Measurements from ENCODE around the gene PVALEF.

PVALEF gene

DNA sequence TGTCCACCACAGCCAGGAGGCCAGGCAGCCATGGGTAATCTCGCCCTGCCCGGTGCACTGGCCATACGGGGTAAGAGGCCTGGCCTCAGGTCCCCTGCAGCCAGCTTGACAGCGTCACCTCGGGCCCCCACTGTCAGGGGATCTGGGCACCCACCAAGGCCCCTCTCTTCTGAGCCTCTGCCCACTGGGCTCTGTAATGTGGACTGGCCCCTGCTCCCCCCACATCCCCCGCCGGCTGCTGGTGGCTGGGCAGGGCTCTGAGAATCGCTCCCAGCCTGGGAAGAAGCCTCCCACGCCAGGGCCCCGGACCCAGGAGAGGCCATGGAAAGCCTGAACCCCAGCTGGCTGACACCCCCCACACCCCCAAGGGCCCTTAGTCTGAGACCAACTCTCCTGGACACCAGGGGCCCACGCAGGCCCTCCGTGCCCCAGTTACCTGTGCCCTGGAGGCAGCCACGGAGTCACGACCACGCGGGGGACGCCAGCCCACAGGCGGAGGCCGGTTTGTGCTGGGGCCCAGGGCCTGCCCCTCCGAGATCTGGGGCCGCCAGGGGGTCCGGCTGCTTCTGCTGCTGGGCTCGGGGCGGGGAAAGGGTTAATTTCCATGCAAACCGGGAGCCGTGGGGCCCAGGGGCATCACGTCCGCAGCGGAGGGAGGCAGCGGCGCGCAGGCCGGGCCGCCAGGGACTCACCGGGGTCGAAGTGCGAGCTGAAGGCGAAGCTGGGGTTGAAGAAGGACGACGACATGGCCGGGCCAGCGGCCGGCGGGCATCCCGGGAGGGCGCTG is at the start of gene PVALEF:
Gene PVALEF, plus strand, starts transcription at position 262 of the 787 bp plus-strand sequence. CDS start 15,720 bp downstream, outside the sequence.
- DNase-seq (ENCODE audit: low read depth), result no peak

- DNase-seq (ENCODE audit: low read depth), result no peak
These were observed 49.4 kb upstream of the PVALEF start for GRCh38 chr17:81115749-81116464.

- DNase-seq (ENCODE audit: low read depth), result no peak
These were observed 48.6 kb upstream of the PVALEF start for GRCh38 chr17:81116704-81117103.

GRCh38 chr17:81117672-81118198 is 47.6 kb upstream of the PVALEF start:
- DNase-seq (ENCODE audit: low read depth), result no peak

DNA sequence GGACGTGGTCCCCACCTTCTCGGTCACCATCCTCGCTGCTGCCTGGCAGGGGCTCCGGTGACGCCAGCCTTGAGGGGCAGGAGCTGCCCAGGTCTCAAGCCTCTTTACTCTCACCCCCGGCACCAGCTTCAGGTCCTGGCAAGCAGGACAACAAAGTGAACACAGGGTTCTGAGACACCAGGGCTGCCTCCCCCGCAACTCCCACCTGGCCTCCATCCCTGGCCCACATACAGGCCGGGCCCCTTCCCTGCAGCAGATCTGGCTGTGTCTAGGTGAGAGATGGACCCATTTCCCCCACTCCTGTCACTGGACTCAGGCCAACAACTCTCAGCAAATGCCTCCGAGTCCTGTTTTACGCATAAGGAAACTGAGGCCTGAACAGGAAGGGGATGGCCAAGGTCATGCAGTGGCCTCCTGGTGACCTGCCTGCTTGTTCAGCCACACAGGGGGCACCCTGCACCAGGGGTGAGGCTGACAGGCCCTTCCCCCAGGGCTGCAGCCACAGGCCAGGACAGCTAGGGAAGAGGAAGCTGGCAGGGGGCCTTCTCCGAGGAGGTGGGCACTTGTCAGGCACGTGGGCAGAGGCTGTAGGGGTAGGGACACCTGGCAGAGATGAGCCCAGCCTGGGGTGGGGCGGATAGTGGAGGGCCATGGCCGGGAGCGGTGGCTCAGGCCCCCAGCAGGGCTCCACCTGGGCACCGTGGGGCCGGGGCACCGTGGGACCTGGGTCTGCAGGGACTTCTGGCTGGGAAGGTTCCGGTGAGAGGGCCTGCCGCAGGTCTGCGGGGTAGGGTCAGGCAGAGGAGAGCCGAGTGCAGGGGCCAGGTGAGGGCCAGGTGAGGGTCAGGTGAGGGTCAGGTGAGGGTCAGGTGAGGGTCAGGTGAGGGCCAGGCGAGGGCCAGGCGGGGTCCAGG is 46.7 kb upstream of the PVALEF start:
- no peak for DNase-seq (ENCODE audit: low read depth)

GRCh38 chr17:81119223-81120148 is 45.8 kb upstream of the PVALEF start:
- DNase-seq (ENCODE audit: low read depth), result peak; percentile 64

DNA sequence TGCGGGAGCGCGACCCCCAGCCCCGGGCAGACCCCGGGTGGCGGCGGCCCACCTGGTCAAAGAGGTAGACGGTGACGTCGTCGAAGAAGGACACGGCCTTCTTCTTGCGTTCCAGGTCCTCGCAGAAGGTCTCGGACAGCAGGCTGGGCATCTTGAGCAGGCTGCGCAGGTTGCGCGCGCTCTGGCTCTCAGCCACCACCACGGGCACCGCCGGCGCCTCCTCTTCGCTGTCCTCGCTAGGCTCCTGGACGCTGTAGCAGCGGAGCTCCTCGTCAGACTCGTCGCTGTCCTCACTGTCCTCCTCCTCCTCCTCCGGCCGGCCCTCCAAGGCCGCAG is 45.2 kb upstream of the PVALEF start:
- no peak for DNase-seq (ENCODE audit: low read depth)

DNA sequence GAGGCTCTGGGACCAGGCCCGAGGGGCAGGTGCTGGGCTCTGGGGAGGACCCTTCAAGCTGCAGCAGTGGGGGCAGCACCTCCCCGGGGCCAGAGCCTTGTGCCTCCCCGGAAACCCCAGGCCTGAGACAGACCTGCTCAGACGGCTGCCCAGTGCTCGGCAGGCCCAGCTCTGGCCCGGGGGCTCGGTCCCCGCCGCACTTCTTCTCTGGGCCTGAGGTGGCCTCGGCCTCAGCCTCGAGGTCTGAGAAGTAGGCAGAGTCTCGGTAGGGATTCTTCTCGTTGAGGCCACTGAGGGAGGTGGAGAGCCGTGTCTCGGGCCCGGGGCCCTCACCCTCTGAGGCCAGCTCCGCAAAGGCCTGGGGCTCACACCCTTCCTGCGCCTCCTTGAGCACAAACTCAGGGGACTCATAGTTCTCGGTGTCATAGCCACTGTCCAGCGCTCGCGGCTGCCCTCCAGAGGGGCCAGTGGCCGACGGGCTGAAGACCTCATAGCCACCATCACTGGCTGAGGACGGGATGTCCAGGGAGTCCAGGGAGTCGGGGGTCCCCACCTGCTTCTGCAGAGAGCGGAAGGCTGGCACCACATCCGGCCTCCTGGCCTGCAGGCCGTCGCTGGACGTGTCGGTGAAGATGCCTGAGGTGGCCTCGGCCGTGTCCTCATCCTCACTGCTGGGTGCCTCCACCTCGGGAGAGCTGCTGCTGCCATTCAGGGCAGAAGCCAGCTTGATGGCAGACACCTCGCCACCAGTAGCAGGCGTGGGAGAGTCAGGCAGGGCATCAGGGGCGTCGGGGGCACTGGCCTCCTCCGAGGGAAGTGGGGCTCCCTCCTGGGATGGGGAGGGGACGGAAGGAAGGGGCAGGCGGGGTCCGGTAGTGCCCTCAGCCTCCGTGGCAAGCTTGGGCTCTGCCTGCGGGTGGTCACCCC is 44.3 kb upstream of the PVALEF start:
- no peak for DNase-seq (ENCODE audit: low read depth)

DNA sequence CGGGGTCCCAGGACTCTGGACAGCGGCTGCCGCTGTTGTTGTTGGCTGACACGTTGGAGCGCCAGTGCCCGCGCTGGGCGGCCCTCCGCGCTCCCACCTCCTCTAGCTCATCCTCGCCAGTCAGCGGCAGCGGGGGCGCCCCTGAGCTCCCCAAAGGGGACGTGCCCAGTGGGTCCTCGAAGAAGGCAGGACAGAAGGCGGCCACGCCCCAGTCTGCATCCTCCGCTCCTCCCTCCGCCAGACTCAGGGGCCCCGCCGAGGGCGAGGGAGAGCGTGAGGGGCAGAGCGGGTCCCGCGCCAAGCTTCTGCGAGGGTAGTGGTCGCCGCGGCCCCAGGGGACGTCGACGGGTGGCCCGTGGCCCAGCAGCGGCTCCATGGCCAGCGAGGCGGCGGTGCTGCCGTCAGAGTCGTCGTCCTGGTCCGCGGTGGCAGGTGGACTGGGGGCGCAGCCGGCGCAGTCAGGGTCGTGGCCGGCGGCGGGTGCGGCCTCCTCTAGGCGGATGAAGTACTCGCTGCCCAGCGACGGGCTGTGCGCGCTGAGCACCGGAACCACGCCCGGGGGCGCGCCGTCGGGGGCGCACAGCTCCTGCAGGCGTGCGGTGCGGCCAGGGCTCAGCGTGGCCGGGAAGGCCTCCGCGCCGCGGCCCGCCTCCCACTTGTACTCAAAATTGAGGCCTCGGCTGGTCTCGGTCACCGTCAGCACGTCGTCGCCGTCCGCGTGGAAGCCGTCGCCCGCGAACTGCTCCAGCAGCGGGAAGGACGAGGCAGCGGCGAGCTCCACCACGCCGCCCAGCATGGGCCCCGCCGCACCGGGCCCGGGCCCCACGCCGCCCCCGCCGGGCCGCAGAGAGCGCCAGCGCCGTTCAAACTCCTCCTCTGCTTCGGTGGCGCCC is 43.2 kb upstream of the PVALEF start:
- DNase-seq (ENCODE audit: low read depth), result no peak

- no peak for DNase-seq (ENCODE audit: low read depth)
These were observed 42.0 kb upstream of the PVALEF start for GRCh38 chr17:81123052-81124048.

GRCh38 chr17:81124377-81124776 is 40.9 kb upstream of the PVALEF start:
- no peak for DNase-seq (ENCODE audit: low read depth)

DNA sequence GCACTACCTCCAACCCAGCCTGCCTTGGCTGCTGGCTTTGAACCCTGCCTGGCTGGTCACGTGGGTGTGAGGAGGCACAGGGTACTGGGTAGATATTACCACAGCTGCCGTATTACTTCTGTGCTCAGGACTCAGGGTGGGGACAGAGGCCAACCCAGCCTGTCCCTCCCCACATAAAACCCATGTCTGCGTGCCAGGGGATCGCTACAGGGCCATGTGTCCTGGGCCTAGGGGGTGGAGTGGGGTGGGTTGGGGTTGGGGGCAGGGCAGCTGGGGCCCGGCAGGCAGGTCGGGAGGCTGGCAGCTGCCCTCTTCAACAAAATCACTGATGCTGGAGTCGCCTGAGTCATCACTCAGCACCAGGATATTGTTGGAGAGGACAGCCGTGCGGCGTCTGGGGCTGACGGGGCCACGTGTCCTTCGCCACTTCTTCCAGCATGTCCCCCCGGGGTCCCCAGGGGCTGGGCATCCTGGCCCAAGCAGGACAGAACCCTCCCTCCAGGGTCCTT is 39.7 kb upstream of the PVALEF start:
- DNase-seq (ENCODE audit: low read depth), result no peak

GRCh38 chr17:81126281-81127132 is 38.8 kb upstream of the PVALEF start:
- no peak for DNase-seq (ENCODE audit: low read depth)

DNA sequence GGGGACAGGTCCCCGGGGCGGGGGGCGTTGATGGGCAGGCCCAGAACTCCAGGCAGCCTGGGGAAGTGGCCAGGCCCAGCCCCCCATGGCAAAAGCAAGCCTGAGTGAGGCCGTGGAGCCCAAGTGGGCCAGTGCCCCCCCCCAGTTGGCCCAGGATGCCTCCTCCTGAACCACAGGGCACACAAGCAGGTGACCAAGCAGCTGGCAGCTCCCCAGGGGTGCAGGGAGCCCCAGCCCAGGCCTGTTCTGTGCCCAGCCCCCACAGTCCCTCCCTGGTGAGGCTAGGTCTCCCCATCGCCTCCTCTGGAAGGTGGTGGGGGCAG is 38.2 kb upstream of the PVALEF start:
- no peak for DNase-seq (ENCODE audit: low read depth)

DNA sequence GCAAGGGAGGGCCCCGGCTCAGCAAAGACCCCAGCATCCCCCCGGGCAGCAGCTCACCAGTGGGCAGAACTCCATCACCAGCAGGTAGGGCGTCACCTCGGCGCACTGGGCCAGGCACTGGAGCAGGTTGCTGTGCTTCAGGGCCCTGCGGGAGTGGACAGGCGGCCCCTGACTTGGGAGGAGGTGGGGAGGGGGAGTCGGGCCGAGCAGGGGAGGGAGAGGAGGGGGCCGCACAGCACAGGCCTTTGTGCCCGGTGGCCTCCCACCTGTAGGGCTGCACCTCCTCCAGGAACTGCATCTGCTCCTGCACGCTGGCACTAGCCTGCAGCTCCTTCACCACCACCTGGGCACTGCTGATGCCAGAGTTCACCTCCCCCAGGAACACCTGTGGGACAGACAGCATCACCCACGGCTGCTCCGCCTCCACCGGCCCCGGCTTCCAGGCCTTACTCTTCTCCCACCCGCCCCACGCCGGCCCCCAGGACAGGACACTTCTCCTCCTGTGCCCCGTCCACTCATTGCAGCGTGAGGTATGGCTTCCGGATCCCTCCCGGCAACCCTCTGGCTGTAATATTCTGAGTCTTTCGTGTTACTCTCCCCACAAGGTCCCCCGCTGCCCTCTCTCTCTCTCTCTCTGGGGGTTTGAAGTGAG is 37.7 kb upstream of the PVALEF start:
- DNase-seq (ENCODE audit: low read depth), result no peak

- no peak for DNase-seq (ENCODE audit: low read depth)
These were observed 37.0 kb upstream of the PVALEF start for GRCh38 chr17:81128338-81128737.
